Left renal cortex interstitium (tissue), 4 donors: ENCODE results near the gene ESPL1. TPM values are rescaled to one million over a fixed set of nuclear protein-coding genes. Genes with fewer than 3 reads are reported as not detected.

Experiments used
- DNase-seq, 4 donors: peaks; one replicate each; pipeline ENCODE4 v3.0.0-alpha.2; 2013; ENCODE audit warnings: low read depth in 4 of 4, low spot score in 2 of 4, missing footprints in 1 of 4
- polyA plus RNA-seq, 4 donors: library from polyadenylated mRNA; unstranded; fragments of 120-200 nt; gene quantifications; one replicate each; pipeline ENCODE4 v1.2.1, GENCODE V29; 2013; ENCODE audit not compliant: insufficient read length in 4 of 4

Gene ESPL1
- 10 to 100 TPM in 2 of 4 donors, 1 to 10 TPM in 2; 8.7 to 18.1 (median 11.4) TPM for polyA plus RNA-seq

DNA sequence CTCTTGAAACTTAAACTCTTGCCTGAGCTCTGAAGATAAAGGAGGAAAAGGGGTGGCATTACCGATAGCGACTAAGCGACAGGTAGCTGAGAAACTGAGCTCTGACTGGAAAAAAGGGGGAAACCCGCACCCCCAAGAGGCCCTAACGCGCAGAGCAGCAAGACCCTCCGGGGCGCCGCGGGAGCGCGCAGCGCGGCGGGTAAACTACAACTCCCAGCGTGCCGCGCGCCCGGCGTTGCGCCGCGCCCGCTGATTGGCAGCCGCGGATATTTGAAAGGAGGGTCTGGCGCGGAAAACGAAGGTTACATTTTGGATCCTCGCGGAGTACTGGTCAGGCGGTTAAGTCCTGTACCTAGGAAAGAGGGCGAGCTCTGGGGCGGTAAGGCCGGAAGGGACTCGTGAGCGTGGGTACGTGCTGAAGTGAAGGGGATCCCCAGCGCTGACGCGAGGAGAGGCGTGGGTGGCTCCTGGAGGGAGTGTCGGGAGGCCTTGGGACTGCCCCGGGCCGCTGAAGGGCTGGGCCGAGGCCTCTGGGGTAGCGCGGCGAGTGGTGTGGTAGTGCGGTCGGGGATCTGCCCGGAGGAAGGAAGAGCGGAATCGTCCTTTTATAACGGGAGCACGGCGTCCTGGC, at the start of gene ESPL1:
Gene ESPL1, plus strand, starts transcription at position 301 of the 631 bp plus-strand sequence. CDS start 468 bp downstream, outside the sequence.
- DNase-seq = peak; percentile 62 to 80 (median 78)

DNA sequence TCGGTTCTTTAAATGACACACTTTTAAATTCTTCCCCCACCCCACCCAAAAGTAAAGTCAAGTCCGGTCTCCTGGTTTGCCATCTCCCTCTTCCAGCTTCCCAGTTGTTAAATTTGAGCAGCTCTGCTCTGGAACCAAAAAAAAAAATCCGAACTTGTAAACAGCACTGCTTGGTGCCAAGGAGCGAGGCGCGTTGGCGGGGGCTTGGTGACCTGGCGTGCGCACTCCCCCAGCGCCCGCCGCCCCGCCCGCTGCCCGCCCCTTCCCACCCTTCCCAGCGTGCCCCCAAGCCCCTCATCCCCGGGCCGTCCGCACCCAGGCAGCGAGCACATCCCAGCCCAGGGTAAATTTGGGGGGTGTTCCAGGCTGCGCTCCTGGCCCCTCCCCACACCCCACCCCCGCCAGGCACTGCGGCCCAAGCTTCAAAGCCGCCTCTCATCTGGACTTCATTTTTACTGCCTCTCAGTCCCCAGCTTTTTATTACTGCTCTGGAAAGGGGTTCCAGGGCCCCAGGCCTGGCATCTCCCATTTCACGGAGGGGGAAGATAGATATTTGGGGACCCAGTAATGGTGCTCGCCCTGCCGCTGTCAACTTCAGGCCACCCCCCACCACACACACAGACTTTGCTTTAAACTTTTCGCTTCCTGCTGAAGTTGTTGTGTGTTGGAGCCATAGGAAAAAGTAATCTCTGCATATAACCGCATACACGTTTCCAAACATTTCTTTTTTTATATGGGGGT, 49.4 kb upstream of the ESPL1 start:
- no peak for DNase-seq

- DNase-seq = no peak
Observed at GRCh38 chr12:53219292-53219955, 48.7 kb upstream of the ESPL1 start.

DNA sequence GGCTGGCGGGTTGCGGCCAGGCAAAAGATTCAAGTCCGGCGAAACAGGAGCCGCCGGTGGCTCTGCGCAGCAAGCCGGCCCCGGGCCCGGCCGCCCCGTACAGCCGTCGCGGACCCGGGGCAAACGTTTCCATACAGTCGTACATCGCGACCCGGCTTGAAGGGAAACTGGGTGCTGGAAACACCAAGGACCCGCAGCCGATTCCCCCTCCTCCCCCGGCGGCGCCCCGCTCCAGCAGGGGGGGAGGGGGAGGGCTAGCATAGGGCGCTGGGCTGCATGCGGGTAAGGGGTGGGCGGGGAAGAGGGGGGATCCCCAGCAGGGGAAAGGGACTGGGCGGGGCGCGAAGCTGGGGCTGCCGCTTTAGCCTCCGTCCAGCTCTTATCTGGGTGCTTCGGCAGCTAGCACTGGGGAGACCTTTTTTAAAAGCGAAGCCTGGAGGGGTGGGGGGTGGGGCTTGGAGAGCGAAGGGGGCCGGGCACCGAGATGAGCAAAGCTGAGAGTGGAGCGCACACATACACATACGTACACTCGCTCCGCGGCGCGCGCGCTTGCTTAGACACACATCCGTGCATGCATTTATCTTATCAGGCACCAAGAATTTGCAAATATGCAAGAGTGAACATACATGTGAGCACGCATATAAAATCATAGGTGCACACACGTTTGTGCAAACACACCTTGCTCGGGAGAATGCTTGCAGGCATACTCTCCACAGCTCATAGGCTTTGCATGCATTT, 48.0 kb upstream of the ESPL1 start:
- DNase-seq = no peak

- peak; percentile 63 to 86 (median 81) for DNase-seq
Observed at GRCh38 chr12:53220694-53221202, 47.4 kb upstream of the ESPL1 start.

DNA sequence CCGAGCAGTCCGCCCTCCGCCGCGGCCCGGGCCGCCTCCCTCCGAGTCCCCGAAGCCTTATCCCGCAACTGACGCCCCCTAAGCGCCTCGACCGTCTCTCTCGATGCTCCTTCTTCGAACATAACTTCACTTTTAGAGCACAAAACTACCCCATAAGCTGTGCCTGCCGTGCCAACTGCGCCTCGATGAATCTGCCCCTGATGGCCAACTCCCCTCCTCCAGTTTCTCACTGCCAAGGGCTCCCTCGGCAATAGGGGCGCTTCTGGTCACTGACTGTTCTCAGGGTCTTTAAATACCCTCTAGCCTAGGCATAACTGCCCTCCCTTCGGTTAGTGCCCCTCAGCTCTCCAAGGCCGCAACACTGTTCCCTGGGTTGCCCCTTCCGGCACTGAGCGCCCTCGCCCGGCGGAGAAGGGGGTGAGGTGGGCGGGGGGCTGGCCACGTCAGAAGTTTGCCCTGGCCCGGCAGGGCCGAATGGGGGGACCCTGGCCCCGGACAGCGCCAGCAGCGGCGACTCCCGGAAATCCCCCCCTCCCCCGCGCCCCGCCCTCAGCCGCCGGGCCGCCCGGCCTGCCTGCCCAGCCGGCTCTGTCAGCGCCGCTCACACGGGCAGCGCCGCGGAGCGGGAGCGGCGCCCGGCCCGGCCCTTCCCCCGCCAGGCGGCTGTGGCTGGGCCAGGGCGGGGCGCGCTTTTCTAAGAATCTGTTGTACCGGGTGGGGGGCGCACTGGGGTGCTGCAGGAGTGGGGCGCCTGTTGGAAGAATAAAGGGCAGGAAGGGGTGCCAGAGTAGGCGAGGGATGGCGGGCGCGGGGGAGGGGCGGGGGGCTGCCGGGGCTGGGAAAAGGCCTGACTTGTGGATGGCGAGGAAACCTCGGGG, 46.7 kb upstream of the ESPL1 start:
- peak in 1 of 4 donors; percentile 55 for DNase-seq

DNA sequence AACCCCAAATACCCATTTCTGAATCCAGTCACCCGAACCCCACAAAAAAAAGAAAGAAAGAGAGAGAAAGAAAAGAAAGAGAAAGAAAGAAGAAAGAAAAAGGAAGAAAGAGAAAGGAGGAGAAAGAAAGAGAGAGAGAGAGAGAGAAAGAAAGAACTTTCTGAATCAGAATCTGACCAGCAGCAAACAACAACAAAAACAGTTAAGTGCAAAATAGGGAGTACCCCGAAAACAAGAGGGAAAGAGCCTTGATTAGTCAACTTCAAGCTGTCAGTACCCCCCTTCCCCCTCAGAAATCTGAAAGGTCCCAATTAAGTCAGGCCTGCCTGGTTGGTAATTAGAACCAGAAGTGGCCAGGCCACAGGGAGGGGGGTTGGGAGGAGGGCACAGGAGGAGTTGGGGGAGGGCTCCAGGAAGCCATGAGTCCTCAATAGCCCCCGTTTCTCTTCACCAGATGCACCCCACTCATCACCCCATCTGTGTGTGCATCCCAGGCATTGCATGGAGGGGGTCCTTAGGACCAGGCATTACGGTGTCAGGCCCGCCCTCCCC, 45.9 kb upstream of the ESPL1 start:
- no peak for DNase-seq

GRCh38 chr12:53222806-53223261, 45.3 kb upstream of the ESPL1 start:
- no peak for DNase-seq

DNA sequence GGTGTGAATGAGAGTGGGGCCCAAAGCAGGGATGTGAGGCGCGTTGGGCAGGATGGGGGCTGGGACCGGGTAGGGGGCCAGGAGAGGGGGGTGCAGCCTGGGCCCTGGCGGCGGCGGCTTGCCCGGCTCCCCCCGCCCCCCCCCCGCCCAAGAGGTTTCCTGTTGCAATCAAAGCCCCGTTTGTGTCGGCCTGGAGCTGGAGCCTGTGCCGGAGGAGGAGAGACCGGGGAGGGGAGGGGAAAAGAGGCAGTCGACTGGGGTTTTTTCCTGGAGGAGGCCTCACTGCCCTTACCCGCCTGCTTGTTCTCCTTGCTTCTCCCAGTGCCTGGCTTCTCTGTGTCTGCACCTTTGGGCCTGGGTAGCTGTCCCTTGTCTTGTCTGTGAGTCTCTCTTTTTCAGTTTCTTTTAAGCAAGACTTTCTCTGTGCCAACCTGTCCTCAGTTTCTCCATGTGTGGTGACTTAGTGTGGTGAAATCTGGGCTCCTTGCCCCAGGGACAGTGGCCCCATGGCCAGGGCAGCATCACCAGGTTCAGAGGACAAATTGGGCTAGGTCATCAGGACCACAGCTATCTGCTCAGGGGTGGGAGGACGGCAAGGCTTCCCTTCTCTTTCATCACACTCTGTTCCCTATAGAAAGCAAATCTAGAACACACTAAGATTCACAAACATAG, 44.6 kb upstream of the ESPL1 start:
- no peak for DNase-seq

DNA sequence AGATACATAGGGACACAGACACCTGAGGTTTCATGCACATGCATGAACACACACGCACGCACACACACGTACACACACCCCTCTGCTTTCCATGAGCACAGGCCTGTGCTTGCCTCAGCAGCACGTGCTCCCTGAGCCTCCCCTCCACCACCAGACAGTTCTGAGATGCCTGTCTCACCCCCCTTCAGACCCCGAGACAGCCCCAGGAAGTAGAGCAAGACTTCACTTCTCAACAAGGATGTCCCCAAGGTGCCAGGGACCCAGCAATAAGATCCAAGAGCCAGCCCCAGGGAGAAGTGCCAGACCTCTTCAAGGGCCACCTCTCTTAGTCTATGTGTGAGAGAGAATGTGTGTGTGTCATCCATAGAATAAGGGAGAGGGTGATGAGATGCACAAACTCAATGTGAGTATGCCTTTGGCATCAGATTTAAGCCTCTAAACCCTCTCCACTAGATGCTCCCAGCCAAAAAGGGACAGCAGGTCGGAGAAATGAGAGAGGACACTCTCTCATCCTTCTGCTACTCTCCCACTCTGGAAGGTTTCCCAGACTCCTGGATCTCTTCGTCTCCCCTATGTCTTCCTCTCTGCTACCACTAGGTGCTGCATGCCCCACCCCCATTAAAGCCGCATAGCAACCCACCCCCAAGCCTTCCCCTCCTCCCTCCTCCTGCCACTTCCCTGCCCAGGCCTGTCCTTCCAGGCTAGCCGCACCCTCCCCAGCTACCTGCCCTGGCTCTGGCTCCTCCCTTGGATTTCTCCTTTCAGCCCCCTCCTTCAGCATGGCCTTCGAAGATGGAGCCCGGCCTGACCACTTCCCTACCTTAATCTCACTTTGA, 43.8 kb upstream of the ESPL1 start:
- DNase-seq = no peak

GRCh38 chr12:53224897-53225634, 43.0 kb upstream of the ESPL1 start:
- DNase-seq = no peak

GRCh38 chr12:53225635-53226424, 42.3 kb upstream of the ESPL1 start:
- DNase-seq = no peak

- no peak for DNase-seq
Observed at GRCh38 chr12:53226815-53227214, 41.3 kb upstream of the ESPL1 start.

GRCh38 chr12:53227341-53227740, 40.8 kb upstream of the ESPL1 start:
- no peak for DNase-seq

- DNase-seq = no peak
Observed at GRCh38 chr12:53227836-53228235, 40.3 kb upstream of the ESPL1 start.

- DNase-seq = no peak
Observed at GRCh38 chr12:53229454-53229853, 38.6 kb upstream of the ESPL1 start.
